ENCODE data around the gene CEPT1.

Gene CEPT1

DNA sequence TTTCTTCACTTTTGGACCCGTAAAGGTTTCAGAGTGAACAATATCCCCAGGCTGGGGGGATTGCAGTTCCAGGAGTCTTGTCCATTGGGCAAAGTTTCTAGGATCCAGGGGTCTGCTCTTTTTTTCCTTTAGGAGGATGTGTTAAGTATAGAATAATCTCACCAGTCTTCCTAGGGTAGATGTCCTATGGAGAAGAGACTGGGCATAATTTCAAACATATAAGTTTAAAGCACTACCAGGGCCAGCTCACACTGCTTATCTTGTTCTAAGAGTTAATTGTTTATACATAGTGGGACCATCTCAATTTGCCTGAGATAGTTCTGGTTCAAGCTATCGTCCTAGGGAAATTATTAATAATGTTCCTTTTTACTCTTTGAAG, 88.7 kb downstream of the CEPT1 start:
- no peaks in the 10 kb centered on the region for H3K9me3 ChIP-seq (ENCODE audit: control insufficient read depth, low read length)
- no peaks in the 10 kb centered on the region for H3K27me3 ChIP-seq (ENCODE audit: control insufficient read depth, insufficient read depth, low read length)
- no peak overlapping the region for H3K9ac ChIP-seq (ENCODE audit: low read length)
- no peaks in the 10 kb centered on the region for H3K36me3 ChIP-seq (ENCODE audit: control insufficient read depth, insufficient read depth, low read length)
- no peak overlapping the region for H3K4me3 ChIP-seq (ENCODE audit: low read length)
- peaks cover 19% of the 10 kb centered on the region for H3K4me1 ChIP-seq (ENCODE audit: control insufficient read depth, insufficient read depth, low read length)

DNA sequence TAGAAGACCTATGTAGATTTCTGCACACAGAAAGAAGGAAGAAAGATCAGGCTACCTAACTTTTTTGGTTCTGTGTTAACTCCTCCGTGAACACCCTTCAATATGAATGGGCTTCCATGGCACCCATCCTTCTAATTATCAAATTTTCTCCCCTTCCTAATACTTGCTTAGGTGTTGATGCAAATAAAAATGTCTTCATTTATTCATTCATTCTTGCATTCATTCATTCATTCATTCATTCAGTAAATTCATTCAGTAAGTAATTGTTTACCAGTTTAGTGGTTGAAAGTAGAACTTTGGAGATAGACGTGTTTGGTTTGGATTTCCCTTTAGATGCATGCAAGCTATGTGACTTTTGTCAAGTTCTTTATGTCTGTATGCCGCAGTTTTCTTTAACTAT, 92.1 kb downstream of the CEPT1 start:
- Histone ChIP-seq H3K9me3 (ENCODE audit: control insufficient read depth, low read length) (no peaks in the 10 kb centered on the region), H3K27me3 (ENCODE audit: control insufficient read depth, insufficient read depth, low read length) (no peaks in the 10 kb centered on the region), H3K4me1 (ENCODE audit: control insufficient read depth, insufficient read depth, low read length) (peaks cover 19% of the 10 kb centered on the region), H3K36me3 (ENCODE audit: control insufficient read depth, insufficient read depth, low read length) (no peaks in the 10 kb centered on the region), H3K9ac (ENCODE audit: low read length) (no peak overlapping the region), H3K4me3 (ENCODE audit: low read length) (no peak overlapping the region)

DNA sequence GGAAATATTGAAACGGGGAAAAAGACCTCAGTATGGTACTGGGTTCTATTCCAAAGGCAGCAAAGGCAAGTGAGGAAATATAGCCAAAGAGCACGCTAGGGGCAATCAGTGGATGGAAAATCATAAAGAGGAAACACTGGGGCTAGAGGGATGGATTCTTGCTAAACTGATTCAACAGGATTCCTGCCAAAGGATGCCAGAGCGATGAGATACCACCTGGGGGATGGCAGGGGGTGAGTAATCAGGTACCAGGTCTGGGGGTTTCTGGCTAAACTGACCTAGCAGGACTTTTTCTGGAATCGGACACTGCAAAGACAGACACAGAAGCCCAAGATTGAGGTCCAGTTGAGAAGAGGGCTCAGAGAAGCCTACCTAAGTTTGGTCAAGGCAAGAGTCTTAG, 94.2 kb downstream of the CEPT1 start:
- Histone ChIP-seq H3K9me3 (ENCODE audit: control insufficient read depth, low read length) (no peaks in the 10 kb centered on the region), H3K4me3 (ENCODE audit: low read length) (no peak overlapping the region), H3K27me3 (ENCODE audit: control insufficient read depth, insufficient read depth, low read length) (no peaks in the 10 kb centered on the region), H3K9ac (ENCODE audit: low read length) (no peak overlapping the region), H3K4me1 (ENCODE audit: control insufficient read depth, insufficient read depth, low read length) (no peaks in the 10 kb centered on the region), H3K36me3 (ENCODE audit: control insufficient read depth, insufficient read depth, low read length) (no peaks in the 10 kb centered on the region)
